NCI-H2107 (cell line): ENCODE results near the gene KLHL8.

ENCODE experiments used
- DNase-seq: peaks from one replicate; lab custom pipeline; 2025; lab: John Stamatoyannopoulos, UW

The KLHL8 gene

DNA sequence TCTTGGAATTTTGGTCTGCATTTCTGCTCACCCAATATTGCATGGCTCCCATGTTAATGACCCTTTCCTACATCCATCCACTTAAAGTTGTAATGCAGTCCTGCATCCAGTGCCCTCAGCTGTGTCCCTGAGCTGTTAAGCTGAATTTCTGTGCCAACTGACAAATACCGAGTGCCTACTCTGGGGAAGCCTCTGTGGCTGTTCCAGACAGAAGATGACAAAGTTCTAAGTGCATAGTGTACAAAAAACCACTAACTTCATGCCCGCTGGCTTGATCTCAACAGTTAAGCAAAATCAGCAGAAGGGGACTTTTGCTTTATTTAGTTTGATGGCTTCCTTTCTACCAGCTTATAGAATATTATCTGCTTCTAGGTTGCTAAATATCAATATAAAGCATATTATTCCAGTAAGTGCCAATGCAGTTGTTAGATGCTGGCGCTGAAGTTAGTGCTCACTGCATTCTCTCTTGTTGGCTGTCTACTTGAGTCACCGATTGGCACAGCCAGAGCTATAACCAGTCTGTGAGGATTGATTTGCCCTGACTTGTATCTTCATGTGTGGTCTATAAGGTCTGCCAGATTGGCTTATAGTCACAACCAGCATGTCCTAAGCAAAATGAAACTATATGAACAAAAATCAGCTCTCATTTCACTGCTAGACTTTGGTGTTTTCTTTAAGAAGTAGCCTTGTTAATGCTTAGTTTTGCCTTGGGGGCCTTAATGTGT lies 98.9 kb downstream of the KLHL8 start:
- DNase-seq: no peak

DNA sequence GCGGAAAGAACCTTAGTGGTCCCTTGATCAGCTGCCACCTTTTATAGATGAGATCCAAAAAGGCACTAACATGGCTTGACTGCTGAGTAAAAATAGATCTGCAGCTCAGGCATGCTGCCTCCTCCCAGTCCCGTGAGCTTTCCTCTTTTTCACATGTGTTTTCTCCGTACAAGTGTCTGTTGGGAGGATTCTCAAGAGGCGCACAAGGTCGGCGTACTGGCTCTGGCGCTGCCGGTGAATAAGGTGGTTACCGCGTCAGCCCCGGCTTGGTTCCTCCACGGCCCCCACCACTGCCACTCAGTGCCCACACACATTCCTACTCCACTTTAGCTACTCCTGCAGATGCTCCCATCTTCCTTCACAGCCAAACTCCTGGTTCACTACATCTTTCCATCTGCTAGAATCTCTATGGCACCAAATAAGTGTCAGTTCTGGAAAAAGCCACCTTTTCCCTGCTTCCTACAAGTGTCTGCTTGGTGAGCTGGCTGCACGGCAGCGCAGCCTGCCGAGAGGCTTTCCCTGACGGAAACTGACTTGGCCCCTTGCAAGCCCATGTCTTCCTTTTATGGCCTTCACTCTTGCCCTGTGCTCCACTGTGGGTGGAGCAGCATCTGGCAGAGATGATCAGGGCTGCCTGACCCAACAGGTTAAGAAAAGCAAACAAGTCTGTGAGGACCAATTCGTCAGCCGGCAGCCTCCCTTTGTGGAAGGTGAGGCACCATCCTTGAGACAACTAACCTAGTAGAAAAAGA lies 99.8 kb downstream of the KLHL8 start:
- no peak for DNase-seq

DNA sequence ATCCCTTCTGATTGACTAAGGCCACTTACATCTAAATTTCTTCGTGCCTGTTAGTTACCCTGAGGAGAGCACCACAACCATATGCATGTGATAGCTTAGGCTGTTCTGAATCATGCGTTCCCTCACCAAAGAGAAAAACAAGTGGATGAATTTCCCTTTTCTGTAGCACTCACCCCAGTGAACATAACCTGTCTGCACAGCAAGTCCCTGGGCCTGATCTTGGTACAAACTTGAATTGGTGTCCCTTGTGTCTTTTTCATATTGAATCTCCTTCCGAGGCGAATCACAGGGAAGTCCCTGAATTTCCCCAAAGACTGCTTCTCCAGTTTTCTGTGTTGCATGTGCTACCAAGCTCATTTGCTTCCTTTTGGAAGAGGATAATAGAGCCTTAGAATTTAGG lies 100.4 kb downstream of the KLHL8 start:
- no peak for DNase-seq

DNA sequence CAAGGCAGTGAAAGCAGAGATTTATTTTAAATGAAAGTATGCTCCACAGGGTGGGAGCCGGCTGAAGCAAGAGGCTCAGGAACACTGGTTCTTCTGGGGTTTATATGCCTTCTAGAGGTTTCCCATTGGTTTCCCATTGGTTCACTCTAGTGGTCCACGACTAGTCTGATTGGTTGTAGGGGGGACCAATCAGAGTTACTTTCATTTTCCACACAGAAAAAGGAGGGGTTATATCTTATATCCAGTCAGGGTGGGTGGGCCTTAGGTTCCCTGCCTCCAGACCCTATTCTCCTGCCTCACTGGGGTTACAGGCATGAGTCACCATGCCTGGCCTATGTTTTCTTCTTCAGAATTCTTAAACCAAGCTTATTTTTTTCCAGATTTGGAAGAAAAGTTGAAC lies 101.6 kb downstream of the KLHL8 start:
- no peak for DNase-seq

DNA sequence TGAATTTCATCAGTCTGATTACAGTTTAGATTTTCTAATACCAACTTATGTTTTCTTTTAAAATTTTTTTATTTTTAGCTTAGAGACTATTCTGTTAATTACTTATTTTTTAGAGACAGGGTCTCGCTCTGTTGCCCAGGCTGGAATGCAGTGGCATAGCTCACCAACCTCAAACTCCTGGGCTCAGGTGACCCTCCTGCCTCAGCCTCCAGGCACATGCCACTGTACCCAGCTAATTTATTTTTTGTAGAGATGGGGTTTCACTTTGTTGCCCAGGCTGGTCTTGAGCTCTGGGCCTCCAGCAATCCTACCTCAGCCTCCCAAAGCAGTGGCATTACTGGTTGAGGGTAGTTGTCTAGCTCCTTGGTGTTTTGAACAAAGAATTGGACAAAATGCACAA lies 102.0 kb downstream of the KLHL8 start:
- no peak for DNase-seq

DNA sequence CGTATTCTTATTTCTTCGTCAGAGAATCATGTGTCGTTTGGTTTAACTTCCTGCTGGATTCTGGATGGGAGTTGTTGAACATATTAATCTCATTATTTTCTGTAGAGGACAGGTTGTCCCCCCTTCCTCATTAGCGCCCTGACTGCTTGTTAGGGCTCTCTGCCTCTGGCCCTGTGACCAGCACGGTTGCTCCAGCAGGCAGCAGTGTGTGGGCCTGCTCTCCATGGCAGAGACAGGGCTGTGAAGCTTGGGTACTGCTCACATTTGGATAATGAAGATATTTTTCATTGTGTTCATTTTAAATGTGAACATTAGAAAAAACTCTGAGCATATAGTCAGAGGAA lies 102.7 kb downstream of the KLHL8 start:
- DNase-seq: no peak

DNA sequence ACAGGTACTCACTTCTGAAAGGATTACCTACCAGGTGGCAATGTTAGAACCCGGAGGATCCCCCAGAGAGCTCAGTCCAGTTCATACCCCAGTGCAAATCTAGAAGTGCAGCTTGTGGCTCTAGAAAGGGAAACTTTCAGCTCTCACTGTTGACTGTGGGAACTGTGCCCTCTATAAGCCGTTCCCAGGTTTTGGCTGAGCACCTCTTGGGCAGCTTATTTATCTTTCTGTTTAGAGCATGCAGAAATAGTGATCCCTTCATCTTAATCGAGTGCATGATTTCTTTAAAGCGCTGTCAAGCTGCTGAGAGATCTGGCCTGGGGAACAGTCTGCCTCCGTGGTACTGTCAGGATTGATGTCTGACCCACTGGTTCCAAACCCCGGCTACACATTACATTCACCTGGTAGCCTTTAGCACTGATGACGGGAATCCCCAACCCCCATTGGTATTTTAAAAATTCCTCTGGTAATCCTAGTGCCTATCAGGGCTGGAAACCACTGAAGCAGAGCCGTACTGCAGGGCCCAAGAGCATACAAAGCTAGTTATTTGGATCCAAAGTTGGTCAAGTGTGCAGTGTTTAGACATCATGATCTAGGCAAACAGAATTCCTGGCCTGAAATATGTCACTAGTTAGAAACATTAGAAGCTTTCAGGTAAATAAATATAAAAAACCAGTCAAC lies 103.2 kb downstream of the KLHL8 start:
- DNase-seq: no peak

DNA sequence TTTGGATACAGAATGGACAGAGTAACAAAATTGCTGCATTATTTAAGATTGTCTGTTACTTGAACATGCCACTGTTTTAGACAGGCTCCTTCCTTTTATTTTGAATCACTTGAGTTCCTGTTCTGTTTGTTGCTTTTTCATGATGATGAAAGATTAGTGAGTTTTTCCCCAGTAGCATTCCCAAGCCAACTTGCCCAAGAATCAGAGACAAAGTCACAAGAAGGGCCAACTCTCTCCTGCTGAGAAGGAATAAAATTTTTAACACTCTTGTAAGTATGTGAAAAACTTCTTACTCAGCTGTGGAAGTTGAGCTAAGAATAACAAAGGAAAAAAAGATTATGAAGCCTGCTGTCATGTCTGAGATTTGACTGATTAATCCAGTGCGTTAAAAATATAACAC lies 104.2 kb downstream of the KLHL8 start:
- DNase-seq: no peak

DNA sequence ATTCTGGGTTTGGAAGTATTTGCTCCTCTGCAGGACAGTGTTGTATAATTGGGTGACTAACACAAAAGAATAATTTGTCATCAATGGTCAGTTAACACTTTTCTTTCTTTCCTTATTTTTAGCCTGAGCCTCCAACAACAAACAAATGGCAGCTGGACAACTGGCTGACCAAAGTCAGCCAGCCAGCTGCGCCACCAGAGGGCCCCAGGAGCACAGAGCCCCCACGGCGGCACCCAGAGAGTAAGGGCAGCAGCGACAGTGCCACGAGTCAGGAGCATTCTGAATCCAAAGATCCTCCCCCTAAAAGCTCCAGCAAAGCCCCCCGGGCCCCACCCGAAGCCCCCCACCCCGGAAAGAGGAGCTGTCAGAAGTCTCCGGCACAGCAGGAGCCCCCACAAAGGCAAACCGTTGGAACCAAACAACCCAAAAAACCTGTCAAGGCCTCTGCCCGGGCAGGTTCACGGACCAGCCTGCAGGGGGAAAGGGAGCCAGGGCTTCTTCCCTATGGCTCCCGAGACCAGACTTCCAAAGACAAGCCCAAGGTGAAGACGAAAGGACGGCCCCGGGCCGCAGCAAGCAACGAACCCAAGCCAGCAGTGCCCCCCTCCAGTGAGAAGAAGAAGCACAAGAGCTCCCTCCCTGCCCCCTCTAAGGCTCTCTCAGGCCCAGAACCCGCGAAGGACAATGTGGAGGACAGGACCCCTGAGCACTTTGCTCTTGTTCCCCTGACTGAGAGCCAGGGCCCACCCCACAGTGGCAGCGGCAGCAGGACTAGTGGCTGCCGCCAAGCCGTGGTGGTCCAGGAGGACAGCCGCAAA lies 106.0 kb downstream of the KLHL8 start:
- DNase-seq: no peak

DNA sequence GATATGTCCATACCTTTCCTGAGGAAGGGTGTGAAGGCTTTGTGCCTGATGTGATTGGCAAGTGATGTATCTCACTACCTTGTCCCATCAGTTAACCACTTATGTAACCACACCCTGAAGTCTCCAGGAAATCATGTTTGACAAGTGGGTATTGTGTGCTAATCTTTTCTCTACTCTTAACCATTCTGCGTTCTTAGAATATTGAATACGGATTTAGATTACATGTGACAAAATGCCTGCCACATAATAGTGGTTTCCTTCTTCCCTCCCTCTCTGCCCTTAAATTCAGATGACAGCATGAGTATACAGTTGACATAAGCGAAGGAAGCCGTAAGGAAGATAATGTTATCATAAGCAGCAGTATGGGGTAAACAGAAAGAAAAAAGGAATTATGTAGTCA lies 108.4 kb downstream of the KLHL8 start:
- DNase-seq: no peak
